Activated CD4-positive, alpha-beta T cell treated with anti-CD3 and anti-CD28 coated beads, Interleukin-2, amount 50 U/mL, for 48 hours (primary cell): ENCODE results near the gene STEAP1B.
"Not testable (repeated sequence)": the region's sequence is repeated elsewhere in the genome, so short reads cannot be mapped to it uniquely, and the experiment has no call there.

Experiments used
- DNase-seq, 2 experiments: peaks; one replicate each; pipeline ENCODE4 v3.0.0-alpha.2; 2020

The STEAP1B gene

GRCh38 chr7:22496296-22496888 is 3.6 kb downstream of the STEAP1B start:
- DNase-seq = not testable (repeated sequence)

- DNase-seq = not testable (repeated sequence)
These were observed 6.6 kb downstream of the STEAP1B start for GRCh38 chr7:22493160-22493925.

- DNase-seq = peak; percentile 68 to 74
These were observed 11.1 kb downstream of the STEAP1B start for GRCh38 chr7:22488643-22489462.

- DNase-seq = no peak
These were observed 11.9 kb downstream of the STEAP1B start for GRCh38 chr7:22487978-22488642.

- DNase-seq = no peak
These were observed 13.4 kb downstream of the STEAP1B start for GRCh38 chr7:22486597-22486996.

GRCh38 chr7:22485189-22485588 is 14.8 kb downstream of the STEAP1B start:
- no peak for DNase-seq

GRCh38 chr7:22482503-22482902 is 17.5 kb downstream of the STEAP1B start:
- DNase-seq = no peak

- DNase-seq = no peak
These were observed 18.3 kb downstream of the STEAP1B start for GRCh38 chr7:22481726-22482125.

GRCh38 chr7:22480523-22481075 is 19.4 kb downstream of the STEAP1B start:
- DNase-seq = no peak

- no peak for DNase-seq
These were observed 22.0 kb downstream of the STEAP1B start for GRCh38 chr7:22477876-22478450.

- no peak for DNase-seq
These were observed 22.7 kb downstream of the STEAP1B start for GRCh38 chr7:22477262-22477661.

GRCh38 chr7:22476824-22477223 is 23.2 kb downstream of the STEAP1B start:
- DNase-seq = no peak

- DNase-seq = no peak
These were observed 25.3 kb downstream of the STEAP1B start for GRCh38 chr7:22474645-22475044.

GRCh38 chr7:22470981-22471380 is 29.0 kb downstream of the STEAP1B start:
- no peak for DNase-seq

- no peak for DNase-seq
These were observed 30.4 kb downstream of the STEAP1B start for GRCh38 chr7:22469371-22470143.

- no peak for DNase-seq
These were observed 31.4 kb downstream of the STEAP1B start for GRCh38 chr7:22468609-22469008.

GRCh38 chr7:22464299-22464698 is 35.7 kb downstream of the STEAP1B start:
- no peak for DNase-seq

GRCh38 chr7:22460363-22460988 is 39.5 kb downstream of the STEAP1B start:
- no peak for DNase-seq

GRCh38 chr7:22457471-22457870 is 42.5 kb downstream of the STEAP1B start:
- no peak for DNase-seq

GRCh38 chr7:22454446-22454845 is 45.5 kb downstream of the STEAP1B start:
- no peak for DNase-seq

GRCh38 chr7:22452960-22453558 is 46.9 kb downstream of the STEAP1B start:
- DNase-seq = no peak
